Heart right ventricle (tissue), 16 donors: ENCODE data around the gene GFRA4. TPM values are rescaled to one million over a fixed set of nuclear protein-coding genes. Genes with fewer than 3 reads are reported as not detected.

ENCODE experiments used
- ATAC-seq, 8 donors: fragments of 200-7000 bp; cut with Tn5 transposase; one replicate each; pipeline ENCODE4 v1.9.1; 2020; ENCODE audit warnings: mild to moderate bottlenecking in 8 of 8, moderate library complexity in 8 of 8, moderate number of reproducible peaks in 1 of 8
- DNase-seq, 2 donors: peaks; one replicate each; pipeline ENCODE4 v3.0.0-alpha.2; 2020
- H3K27ac ChIP-seq, 10 donors: fragments of 200-600 bp; sonication (generic) in 2 of 10; one replicate each; pipeline versions ENCODE4 v1.5.0 to v1.8.0; 2020 to 2022; ENCODE audit warnings: mild to moderate bottlenecking in 3 of 10
- H3K27me3 ChIP-seq, 7 donors: fragments of 200-600 bp; one replicate each; pipeline ENCODE4 v1.8.0; 2021 to 2022; ENCODE audit warnings: mild to moderate bottlenecking in 2 of 7
- H3K36me3 ChIP-seq, 9 donors: fragments of 200-600 bp; sonication (generic) in 1 of 9; one replicate each; pipeline versions ENCODE4 v1.5.0 to v1.8.0; 2020 to 2022; ENCODE audit warnings: mild to moderate bottlenecking in 2 of 9
- H3K4me1 ChIP-seq, 9 donors: fragments of 200-600 bp; sonication (generic) in 1 of 9; one replicate each; pipeline versions ENCODE4 v1.5.0 to v1.8.0; 2020 to 2022; ENCODE audit warnings: mild to moderate bottlenecking in 4 of 9
- H3K4me3 ChIP-seq, 10 donors: fragments of 200-600 bp; sonication (generic) in 2 of 10; one replicate each; pipeline versions ENCODE4 v1.5.0 to v1.8.0; 2020 to 2022; ENCODE audit warnings: mild to moderate bottlenecking in 7 of 10, moderate library complexity in 2 of 10
- H3K9me3 ChIP-seq, 11 donors: fragments of 200-600 bp in 10 of 11; sonication (generic) in 2 of 11; one replicate each; pipeline versions ENCODE4 v1.5.0 to v1.8.0; 2013 to 2022; ENCODE audit warnings: mild to moderate bottlenecking in 2 of 11, control low read depth in 1 of 11, moderate library complexity in 1 of 11
- WGBS, 2 donors: extraction: QIAGEN DNeasy Blood & Tissue Kit; methylation state at CpG; one replicate each; pipeline ENCODE4 v1.1.7; 2013; ENCODE audit warnings: inconsistent platforms in 1 of 2; 5-methylcytosine and 5-hydroxymethylcytosine counted together
- intact Hi-C, 10 donors: fragments of 100-400 bp; cut with DNase I; formaldehyde crosslinking; loops; one replicate each; pipeline versions ENCODE4 v1.11.1 to v1.14.2; 2022
- polyA plus RNA-seq, 2 donors: library from polyadenylated mRNA; stranded (reverse); fragments of 200-250 nt; gene quantifications; one replicate each; pipeline ENCODE4 v1.2.3, GENCODE V29; 2013
- total RNA-seq, 10 donors: library from RNA; stranded (reverse); fragmentation: NEBNext Ultra II Directional in 3 of 10; extraction: Animal tissue kit (Norgen Biotek cat#: 25700) in 3 of 10; gene quantifications; one replicate each; pipeline versions ENCODE4 v1.2.1 to v1.2.4, GENCODE V29; 2021 to 2023
- TF ChIP-seq, protein P1 (sequence below), 9 donors: fragments of 200-600 bp; sonication (generic) in 2 of 9; IDR thresholded peaks; one replicate each; pipeline versions ENCODE4 v1.5.0 to v1.8.0; 2021 to 2022; ENCODE audit warnings: antibody characterized with exemption in 9 of 9, mild to moderate bottlenecking in 5 of 9, moderate library complexity in 1 of 9
- donor health status: Arrhythmogenic right ventricular cardiomyopathy.
- donor health status: ischemic (EF 13 %, LVEDD 7.1; RV severe dilation, severe dysfunction).
- donor health status: healthy with polysubstance abuse.
- donor health status: DM: no; HTN: yes; CAD: no.
- donor health status: DM: no; HTN: no; CAD: no.
- donor health status: ischemic (EF 25% LVEDD 6.9; RV normal size, moderate dysfunction).
- donor health status: ischemic (EF 25% LVEDD 5.7; RV mildly dilated, moderate dysfunction).
- donor health status: healthy.
- donor health status: DM: yes; HTN: yes; CAD: no.
- donor health status: Ischemic cardiomyopathy.
- donor health status: ischemic (EF 35%, LVEDD 5.7; RV mildly dilated, moderate dysfunction).
- donor health status: nonischemic (EF 11% LVEDD 7.7; RV severe dilation, severe dysfunction).
- donor health status: DM: yes; HTN: yes; CAD: no.
- donor health status: PGD.
- donor health status: ischemic (EF 29% LVEDD 5.4; RV normal size, mild dysfunction).
- donor health status: nonischemic (EF 23%, LVEDD 6.1; RV moderate dilation, normal function).

Gene GFRA4
- total and polyA plus RNA-seq, 12 donors, result not detected

DNA sequence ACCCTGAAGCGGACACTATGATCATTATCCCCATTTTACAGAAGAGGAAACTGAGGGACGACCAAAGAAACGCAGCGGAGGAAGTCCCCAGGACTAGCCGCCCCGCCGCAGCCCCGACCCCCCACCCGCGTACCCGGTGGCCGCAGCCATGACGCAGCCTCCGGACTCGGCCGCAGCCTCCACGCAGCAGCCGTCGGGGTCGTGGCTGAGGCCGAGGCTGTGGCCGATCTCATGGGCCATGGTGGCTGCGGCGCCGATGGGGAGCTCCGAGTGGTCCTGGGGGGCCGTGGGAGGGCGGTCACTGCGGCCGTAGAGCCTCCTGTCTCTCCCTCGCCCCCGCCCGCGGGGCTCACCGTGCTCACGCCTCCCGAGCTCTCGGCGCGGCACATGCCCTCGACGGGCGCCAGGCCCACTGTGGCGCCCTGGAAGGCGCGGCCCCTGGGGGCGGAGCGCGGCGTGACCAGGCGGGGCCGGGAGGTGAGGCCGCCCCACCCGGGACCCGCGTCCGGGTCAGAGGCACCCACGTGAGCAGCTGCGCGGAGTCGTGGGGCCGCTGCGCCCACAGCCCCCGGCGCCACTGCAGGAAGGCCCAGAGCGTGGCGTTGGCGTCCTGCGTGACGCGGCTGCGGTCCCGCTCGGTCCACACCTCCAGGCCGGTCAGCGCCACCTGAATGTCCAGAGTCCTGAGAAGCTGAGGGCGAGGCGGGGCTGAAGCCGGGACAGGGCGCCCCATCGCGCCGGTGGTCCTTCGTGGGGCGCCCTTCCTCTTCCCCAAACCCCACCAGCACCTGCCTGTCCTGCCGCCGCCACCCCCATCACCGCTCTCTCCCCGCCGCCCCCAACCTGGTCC lies 10.2 kb upstream of the GFRA4 start:
- Histone ChIP-seq H3K4me1 (peaks cover 9 to 30% (median 22%) of the 10 kb centered on the region in 9 donors), H3K36me3 (peaks cover 0 to 8% (median 0%) of the 10 kb centered on the region in 9 donors), H3K27ac (no peak overlapping the region), H3K9me3 (no peaks in the 10 kb centered on the region), H3K27me3 (peaks cover 22 to 65% (median 53%) of the 10 kb centered on the region in 7 donors), H3K4me3 (no peak overlapping the region)
- 45 to 48% methylated on average over 85 to 90 of the region's 90 CpGs for WGBS, 2 donors
- TF ChIP-seq, protein P1, sequence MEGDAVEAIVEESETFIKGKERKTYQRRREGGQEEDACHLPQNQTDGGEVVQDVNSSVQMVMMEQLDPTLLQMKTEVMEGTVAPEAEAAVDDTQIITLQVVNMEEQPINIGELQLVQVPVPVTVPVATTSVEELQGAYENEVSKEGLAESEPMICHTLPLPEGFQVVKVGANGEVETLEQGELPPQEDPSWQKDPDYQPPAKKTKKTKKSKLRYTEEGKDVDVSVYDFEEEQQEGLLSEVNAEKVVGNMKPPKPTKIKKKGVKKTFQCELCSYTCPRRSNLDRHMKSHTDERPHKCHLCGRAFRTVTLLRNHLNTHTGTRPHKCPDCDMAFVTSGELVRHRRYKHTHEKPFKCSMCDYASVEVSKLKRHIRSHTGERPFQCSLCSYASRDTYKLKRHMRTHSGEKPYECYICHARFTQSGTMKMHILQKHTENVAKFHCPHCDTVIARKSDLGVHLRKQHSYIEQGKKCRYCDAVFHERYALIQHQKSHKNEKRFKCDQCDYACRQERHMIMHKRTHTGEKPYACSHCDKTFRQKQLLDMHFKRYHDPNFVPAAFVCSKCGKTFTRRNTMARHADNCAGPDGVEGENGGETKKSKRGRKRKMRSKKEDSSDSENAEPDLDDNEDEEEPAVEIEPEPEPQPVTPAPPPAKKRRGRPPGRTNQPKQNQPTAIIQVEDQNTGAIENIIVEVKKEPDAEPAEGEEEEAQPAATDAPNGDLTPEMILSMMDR (IDR thresholded peaks at IDR 0.05), result no peak
- DNase-seq (no peak), ATAC-seq (no peak)
- intact Hi-C loops, result loop anchor here in 7 of 10 donors (10.0 kb wide), 4 partner anchors 81 to 411 kb away; no protein-coding TSS in a partner anchor

DNA sequence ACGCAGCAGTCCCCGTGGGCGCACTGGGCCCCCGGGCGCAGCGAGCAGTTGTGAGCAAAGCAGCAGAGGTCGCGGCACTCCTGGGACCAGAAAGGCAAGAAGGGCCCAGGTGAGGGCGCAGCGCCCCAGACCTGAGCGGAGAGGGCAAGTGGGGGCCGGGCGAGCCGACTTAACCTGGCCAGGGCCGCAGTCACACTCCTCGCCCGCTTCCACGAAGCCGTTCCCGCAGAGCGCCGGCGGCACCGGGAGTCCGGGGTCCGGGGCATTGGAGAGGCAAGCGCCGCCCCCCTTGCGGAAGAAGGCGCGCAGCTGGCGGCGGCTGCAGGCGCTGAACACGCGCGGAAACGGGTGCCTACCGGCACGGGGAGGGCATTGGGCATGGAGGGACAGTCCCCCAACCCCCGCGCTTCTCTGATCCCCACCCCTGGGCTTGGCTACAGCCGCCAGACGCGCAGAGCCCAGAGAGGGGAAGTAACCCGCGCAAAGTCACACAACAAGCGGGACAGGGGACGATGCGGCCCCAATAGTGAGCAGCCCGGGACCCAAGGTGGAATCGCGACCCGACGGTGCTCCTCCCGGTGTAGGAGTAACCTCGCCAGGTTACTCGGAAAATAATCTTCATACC lies 9.5 kb upstream of the GFRA4 start:
- intact Hi-C loops, result loop anchor here in 7 of 10 donors (10.0 kb wide), 4 partner anchors 82 to 412 kb away; no protein-coding TSS in a partner anchor
- 19 to 23% methylated on average over 58 of the region's 58 CpGs for WGBS, 2 donors
- TF ChIP-seq, protein P1 (IDR thresholded peaks at IDR 0.05), result no peak

DNA sequence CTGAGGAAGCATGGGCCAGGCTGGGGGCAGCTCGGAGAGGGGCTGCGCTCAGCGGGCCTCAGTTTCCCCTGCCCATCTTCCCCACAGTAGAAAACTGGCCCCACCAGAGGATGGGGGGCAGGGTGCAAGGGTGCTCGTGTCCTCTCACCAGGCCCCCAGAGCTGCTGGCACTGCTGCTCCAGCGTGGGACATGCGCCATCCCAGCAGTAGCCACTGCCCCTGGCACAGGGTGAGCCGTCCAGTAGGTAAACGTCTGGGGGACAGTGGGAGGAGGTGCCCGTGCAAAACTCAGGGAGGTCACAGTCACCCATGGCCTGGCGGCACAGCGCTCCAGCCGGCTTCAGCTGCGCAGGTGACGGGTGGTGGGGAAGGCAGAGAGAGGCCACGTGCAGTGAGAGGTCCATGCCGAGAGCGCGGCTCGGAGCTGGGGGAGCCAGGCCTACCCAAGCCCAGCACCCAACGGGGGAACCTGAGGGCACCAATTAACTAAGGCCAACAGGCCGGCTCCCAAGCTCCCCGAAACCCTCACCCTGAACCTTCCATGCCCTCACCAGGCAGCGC lies 8.9 kb upstream of the GFRA4 start:
- Histone ChIP-seq H3K4me3 (peak overlapping the region in 2 of 10 donors; percentile 11 to 12), H3K27ac (no peak overlapping the region), H3K36me3 (peaks cover 0 to 8% (median 0%) of the 10 kb centered on the region in 9 donors), H3K27me3 (peaks cover 22 to 65% (median 53%) of the 10 kb centered on the region in 7 donors), H3K4me1 (peaks cover 4 to 17% (median 10%) of the 10 kb centered on the region in 9 donors), H3K9me3 (no peaks in the 10 kb centered on the region)
- DNase-seq (no peak), ATAC-seq (no peak)
- TF ChIP-seq, protein P1 (IDR thresholded peaks at IDR 0.05), result no peak
- WGBS, 2 donors, result 49% methylated on average over 23 of the region's 23 CpGs
- intact Hi-C loops, result loop anchor here in 7 of 10 donors (10.0 kb wide), 4 partner anchors 83 to 413 kb away; no protein-coding TSS in a partner anchor

More for the DNA sequence above, 9.5 kb upstream of the GFRA4 start:
- H3K4me1 ChIP-seq, result peaks cover 6 to 23% (median 16%) of the 10 kb centered on the region in 9 donors
- peaks cover 22 to 65% (median 53%) of the 10 kb centered on the region in 7 donors for H3K27me3 ChIP-seq
- H3K27ac ChIP-seq, result no peak overlapping the region
- ATAC-seq, result no peak
- H3K36me3 ChIP-seq, result peaks cover 0 to 8% (median 0%) of the 10 kb centered on the region in 9 donors
- no peak for DNase-seq
- H3K9me3 ChIP-seq, result no peaks in the 10 kb centered on the region
- H3K4me3 ChIP-seq, result peak overlapping the region in 6 of 10 donors; percentile 11 to 20 (median 13)

DNA sequence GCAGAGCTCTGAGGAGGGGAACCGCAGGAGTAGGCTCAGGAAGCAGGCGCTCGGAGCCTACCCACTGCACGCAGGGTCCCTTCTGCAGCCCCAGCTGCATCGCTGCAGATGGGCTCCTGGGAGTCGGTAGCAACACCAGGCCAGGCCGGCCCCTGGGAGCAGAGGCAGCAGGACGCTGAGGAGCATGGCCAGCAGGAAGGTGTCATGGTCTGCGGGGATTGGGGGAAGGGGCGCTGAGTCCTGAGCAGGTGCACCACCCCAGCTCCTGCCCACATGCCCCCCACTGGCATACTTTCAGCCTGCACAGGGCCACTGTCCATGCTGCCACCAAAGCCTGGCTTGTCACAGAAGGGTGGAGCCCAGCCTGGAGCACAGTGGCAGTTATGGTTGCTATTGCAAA lies 7.7 kb upstream of the GFRA4 start:
- Histone ChIP-seq H3K27ac (no peak overlapping the region), H3K4me3 (no peak overlapping the region), H3K36me3 (peaks cover 0 to 8% (median 0%) of the 10 kb centered on the region in 9 donors), H3K27me3 (peaks cover 22 to 59% (median 52%) of the 10 kb centered on the region in 7 donors), H3K4me1 (peaks cover 0 to 13% (median 6%) of the 10 kb centered on the region in 9 donors), H3K9me3 (no peaks in the 10 kb centered on the region)
- DNase-seq (no peak), ATAC-seq (no peak)
- intact Hi-C loops, result loop anchor here in 7 of 10 donors (10.0 kb wide), 4 partner anchors 84 to 414 kb away; no protein-coding TSS in a partner anchor
- TF ChIP-seq, protein P1 (IDR thresholded peaks at IDR 0.05), result no peak
- WGBS, 2 donors, result 81 to 84% methylated on average over 10 of the region's 10 CpGs
